ENCODE results near the gene MTF2.
"Not testable (repeated sequence)": the region's sequence is repeated elsewhere in the genome, so short reads cannot be mapped to it uniquely, and the experiment has no call there.

MTF2 gene

DNA sequence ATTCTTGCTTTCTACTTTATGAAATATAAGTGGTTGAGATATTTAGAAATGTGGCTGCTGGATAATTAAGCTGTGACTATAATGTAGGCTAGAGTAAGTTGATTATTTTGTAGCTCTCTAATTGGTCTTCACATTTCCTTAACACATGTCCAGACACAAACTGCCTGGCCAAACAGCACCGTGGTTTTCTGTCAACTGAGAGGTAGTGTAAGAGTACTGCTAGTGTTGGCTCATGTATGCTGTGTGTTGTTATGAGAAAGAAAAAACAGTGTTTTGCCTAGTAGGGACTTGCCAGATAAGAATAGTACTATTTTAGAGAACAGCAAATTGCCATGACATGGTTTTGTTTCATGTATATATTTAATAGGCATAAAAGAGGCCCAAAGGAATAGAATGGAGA lies 64.1 kb downstream of the MTF2 start:
- no peak for DNase-seq (ENCODE audit: low spot score)

GRCh38 chr1:93143769-93144168 lies 64.7 kb downstream of the MTF2 start:
- DNase-seq (ENCODE audit: low spot score) = no peak

DNA sequence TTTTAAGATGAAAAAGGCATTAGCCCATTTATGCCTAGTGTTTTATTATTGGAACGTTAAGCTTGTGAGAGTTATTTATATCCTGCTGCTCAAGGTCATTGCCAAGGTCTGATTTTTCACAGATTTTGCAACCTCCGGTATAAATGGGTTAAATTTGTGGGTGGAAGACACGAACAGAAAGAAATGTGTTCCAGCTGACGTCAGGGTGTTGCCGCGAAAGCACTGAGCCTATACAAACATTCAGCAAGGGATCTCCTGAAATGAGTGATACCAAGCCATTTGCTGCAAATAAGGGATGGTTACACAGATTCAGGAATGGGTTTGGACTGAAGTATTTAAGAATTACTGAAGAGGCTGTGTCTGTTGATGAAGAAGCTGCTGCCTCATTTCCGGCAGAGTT lies 68.9 kb downstream of the MTF2 start:
- DNase-seq (ENCODE audit: low spot score) = no peak

GRCh38 chr1:93150729-93151128 lies 71.6 kb downstream of the MTF2 start:
- DNase-seq (ENCODE audit: low spot score) = no peak

DNA sequence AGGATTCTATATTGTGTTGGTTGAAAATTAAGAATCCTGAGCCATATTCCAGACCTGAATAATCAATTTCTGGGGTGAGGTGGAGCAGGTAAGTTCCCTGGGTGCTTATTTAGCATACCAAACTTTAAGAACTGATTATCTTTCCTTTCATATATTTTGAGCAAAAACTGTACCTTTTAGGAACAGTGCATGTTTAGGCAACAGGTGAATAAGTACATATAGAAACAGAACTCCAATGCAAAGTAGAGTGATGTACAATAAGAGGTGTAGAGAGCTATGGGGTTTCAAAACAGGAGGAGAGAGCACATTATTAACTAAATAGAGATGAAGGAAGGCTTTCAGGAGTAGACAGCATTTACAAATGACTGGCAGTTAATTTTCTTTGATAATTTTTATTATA lies 72.4 kb downstream of the MTF2 start:
- no peak for DNase-seq (ENCODE audit: low spot score)

- no peak for DNase-seq (ENCODE audit: low spot score)
These were observed 73.8 kb downstream of the MTF2 start for GRCh38 chr1:93152835-93153234.

GRCh38 chr1:93154898-93155297 lies 75.8 kb downstream of the MTF2 start:
- no peak for DNase-seq (ENCODE audit: low spot score)

DNA sequence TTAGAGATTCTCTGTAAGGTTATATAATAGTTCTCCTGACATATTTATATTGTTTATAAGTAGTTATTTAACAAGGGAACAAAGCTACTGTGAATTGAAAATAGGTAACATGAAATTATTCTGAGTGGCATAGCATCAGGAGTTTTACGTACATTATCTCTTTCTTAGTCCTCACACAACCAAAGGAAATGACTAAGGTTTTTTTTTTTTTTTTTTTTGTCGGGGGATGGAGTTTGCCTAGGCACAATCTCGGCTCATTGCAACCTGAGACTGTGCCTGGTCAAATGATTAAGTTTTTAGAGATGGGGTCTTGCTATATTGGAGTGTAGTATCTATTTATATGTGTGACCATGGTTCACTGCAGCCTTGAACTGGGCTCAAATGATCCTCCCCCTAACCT lies 76.3 kb downstream of the MTF2 start:
- no peak for DNase-seq (ENCODE audit: low spot score)

DNA sequence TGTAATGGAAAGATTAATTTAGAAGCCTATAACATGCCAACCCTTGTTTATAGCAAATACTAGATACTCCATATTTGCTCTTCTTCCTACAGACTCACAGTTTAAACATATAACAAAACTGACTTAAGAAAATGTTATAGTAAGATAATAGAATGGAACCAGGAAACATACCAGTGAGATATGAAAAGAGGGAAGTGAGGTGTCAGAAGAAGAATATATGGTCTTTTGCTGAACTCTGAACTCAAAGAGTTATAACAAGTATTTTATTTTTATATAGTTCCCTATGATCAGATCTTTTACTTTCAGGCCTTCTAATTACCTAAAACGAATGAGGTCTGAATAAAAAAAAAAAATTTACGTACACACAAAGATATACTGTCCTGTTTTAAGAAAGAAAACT lies 80.3 kb downstream of the MTF2 start:
- no peak for DNase-seq (ENCODE audit: low spot score)

DNA sequence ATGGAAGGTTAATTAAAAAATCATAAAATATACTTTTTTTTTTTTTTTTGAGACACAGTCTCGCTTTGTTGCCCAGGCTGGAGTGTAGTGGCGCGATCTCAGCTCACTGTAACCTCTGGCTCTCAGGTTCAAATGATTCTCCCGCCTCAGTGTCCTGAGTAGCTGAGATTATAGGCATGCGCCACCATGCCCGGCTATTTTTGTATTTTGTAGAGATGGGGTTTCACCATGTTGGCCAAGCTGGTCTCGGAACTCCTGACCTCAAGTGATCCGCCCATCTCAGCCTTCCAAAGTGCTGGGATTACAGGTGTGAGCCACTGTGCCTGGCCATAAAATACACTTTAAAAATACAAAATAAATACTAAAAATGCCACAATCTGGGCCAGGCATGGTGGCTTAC lies 84.2 kb downstream of the MTF2 start:
- not testable (repeated sequence) for DNase-seq (ENCODE audit: low spot score)

DNA sequence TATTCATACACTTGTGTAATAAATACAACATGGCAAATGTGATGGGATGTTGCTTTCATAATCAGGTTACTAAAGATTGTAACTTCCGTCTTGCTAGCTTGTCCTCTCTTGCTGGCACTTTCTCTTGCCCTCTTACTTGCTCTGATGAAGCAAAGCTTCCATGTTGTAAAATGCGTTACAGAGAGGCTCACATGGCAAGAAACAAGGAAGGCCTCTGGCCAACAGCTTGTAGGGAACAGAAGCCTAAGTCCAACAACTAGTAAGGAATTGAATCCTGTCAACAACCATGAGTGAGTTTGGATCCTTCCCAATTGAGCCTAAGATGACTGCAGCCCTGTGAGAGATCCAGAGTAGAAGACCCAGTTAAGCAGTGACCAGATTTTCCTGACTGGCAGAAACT lies 85.7 kb downstream of the MTF2 start:
- DNase-seq (ENCODE audit: low spot score) = no peak

DNA sequence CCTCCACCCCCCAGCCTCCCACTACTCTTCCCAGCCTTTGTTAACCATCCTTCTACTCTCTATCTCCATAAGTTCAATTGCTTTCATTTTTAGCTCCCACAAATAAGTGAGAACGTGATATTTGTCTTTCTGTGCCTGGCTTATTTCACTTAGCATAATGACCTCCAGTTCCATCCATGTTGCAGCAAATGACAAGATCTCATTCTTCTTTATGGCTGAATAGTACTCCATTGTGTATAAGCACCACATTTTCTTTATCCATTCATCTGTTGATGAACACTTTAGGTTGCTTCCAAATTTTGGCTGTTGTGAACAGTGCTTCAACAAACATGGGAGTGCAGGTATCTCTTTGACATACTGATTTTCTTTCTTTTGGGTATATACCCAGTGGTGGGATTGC lies 86.8 kb downstream of the MTF2 start:
- DNase-seq (ENCODE audit: low spot score) = not testable (repeated sequence)

DNA sequence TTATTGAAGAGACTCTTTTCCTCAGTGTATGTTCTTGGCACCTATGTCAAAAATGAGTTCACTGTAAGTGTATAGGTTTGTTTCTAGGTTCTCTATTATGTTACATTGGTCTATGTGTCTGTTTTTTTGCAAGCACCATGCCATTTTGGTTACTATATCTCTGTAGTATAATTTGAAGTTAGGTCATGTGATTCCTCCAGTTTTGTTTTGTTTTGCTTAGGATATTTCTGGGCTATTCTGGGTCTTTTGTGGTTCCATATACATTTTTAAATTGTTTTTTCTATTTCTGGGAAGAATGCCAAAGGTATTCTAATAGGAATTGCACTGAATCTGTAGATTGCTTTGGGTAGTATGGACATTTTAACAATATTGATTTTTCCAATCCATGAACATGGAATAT lies 87.9 kb downstream of the MTF2 start:
- no peak for DNase-seq (ENCODE audit: low spot score)

GRCh38 chr1:93170141-93170678 lies 91.1 kb downstream of the MTF2 start:
- not testable (repeated sequence) for DNase-seq (ENCODE audit: low spot score)

DNA sequence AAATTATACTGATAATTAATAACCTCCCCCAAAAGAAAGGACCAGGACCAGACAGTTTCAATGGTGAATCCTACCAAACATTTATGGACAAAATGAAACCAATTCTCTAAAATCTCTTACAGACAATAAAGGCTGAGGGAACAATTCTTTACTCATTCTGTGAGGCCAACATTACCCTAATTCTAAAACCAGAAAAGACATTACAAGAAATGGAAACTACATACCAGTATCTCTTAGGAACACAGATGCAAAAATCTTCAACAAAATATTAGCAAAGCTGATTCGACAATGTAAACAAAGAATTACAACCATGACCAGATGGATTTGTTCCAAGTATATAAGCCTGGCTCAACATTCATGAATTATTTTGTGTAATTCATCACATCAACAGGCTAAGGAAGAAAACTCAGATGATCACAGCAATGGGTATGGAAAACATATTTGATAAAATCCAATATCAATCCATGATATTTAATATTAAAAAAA lies 92.5 kb downstream of the MTF2 start:
- no peak for DNase-seq (ENCODE audit: low spot score)

DNA sequence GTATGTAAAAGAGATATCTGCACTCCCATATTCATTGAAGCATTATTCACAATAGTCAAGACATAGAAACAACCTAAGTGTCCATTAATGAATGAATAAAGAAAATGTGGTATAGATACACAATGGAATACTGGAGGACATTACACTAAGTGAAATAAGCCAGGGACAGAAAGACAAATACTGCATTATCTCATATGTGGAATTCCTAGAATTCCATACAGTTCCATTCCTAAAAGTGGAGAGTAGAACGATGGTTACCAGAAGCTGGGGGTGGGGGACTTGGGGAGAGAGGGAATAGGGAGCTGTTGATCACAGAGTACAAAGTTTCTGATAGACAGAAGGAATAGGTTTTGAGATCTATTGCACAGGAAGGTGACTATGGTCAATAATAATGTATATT lies 93.7 kb downstream of the MTF2 start:
- DNase-seq (ENCODE audit: low spot score) = no peak

- DNase-seq (ENCODE audit: low spot score) = not testable (repeated sequence)
These were observed 95.6 kb downstream of the MTF2 start for GRCh38 chr1:93174638-93175037.

- no peak for DNase-seq (ENCODE audit: low spot score)
These were observed 98.9 kb downstream of the MTF2 start for GRCh38 chr1:93177991-93178390.

- no peak for DNase-seq (ENCODE audit: low spot score)
These were observed 99.3 kb downstream of the MTF2 start for GRCh38 chr1:93178418-93178817.

DNA sequence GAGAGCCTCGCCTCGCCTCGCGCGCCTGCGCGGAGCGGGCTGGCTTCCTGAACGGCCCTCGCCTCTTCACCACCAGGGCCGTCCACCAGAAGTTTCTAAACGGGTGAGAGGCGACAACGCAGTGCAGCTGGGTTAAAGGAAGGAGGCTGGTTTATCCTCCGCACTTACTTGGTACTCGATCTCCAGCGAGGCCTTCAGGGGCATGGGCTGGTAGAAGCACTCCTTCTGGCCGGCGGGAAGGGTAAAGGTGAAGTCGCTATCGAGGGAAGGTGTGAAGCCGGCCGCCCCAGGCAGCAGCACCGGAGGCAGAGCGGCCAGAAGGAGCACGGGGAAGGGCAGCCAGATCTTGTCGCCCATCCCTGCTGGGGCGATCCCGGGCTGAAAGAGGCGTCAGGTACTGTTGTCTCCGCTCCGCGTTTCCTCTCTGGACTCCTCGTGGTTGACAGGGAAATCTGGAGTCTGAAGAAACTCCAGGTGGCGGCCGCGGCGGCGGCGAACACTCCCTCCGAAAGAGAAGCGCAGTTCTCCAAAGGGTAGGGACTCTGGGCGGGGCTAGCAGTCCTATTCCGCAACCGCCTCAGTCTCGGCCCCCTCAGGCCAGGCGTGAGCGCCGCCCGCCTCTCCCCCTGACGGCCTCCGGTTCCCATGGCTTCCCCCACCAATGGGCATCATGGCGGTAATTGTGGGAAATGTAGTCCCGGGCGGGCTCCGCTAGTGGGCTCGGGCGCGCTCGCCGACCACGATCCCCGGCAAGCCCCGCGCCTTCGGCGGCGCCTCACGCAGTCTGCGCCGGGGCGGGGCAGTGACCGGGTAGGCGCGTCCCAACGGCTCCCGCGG lies 101.0 kb downstream of the MTF2 start, which contains the start of gene TMED5:
TMED5 (minus strand) TSS at position 528 of the 837 bp plus-strand sequence; CDS start at position 357, 171 bp downstream.
- peak; percentile 99 for DNase-seq (ENCODE audit: low spot score)

GRCh38 chr1:93180723-93181613 lies 101.9 kb downstream of the MTF2 start, which contains the start of gene CCDC18:
Gene CCDC18 (plus strand): TSS chr1:93180724. CDS start chr1:93183362, 2,638 bp downstream.
- DNase-seq (ENCODE audit: low spot score) = no peak

DNA sequence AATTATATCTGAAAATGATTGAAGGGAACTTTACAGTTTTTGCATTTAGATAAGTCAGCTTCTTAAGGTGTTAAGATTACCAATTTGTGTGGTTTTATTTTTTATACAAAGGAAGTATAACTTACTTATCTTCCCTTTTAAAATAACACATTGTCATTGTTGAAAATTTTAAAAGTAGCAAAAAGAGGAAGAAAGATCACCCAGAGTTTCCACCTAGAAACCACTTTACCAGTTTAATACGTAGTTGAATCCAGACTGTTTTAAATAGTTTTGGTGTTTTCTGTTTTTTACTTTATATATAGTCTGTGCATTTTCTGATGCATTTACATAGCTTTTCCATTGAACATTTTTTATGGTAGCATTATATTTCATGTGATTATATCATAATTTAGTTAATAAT lies 107.6 kb downstream of the MTF2 start:
- no peak for DNase-seq (ENCODE audit: low spot score)

Measured in Ammon's horn (tissue), 1 donor.